Measurements from ENCODE around the gene PLA2G6. TPM values are rescaled to one million over a fixed set of nuclear protein-coding genes. Genes with fewer than 3 reads are reported as not detected.
"Not testable (repeated sequence)": the region's sequence is repeated elsewhere in the genome, so short reads cannot be mapped to it uniquely, and the experiment has no call there.

Gene PLA2G6
- total RNA-seq, 2 donors from 2014 or later = 36.6 to 90.7 TPM

DNA sequence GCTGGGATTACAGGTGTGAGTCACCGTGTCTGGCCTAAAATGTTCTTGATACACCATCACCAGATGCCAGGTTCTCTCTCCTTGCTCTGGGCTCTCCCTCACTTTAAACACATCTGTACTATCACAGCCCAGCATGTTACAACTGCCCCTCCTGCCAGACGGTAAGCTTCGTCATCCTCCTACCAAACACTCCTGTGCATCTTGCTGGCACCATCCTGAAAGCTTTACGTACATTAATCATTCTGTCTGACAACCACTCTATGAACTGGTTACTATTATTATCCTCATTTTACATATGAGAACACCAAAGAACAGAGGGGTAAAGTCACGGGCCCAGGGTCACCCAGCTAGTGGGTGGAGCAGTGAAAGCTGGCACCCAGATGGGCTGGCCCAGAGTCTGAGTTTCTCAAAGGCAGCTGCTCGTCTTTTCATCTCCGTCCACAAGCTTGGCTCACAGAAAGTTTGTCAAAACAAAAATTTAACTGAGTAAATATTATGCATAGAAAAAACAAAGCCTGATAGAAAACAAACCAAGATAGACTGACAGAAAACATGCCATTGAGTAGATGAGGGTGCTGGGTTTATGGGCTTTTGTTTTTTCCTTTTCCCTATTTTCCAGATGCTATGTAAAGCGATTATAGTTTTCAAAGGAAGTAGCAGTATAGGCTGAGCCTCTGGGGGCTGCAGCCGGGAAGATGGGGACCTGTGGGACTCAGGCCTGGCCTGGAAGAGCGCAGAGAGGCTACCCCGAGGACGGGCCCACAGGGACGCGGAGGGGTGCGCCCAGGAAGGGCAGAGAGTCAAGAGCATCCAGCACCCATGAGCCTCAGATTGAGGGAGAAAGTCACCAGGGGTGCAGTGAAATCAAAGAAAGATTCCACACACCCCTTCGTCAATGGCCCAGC is 9.5 kb downstream of the PLA2G6 start:
- peak overlapping the region; percentile 78 for H3K27ac Mint-ChIP-seq
- peak overlapping the region; percentile 56 for H3K4me3 Mint-ChIP-seq
- ATAC-seq (replicated peaks) = no peak
- H3K9me3 Mint-ChIP-seq = no peaks in the 10 kb centered on the region
- H3K4me1 Mint-ChIP-seq = peaks cover 22% of the 10 kb centered on the region
- no peaks in the 10 kb centered on the region for H3K27me3 Mint-ChIP-seq
- H3K36me3 Mint-ChIP-seq (ENCODE audit: low read depth) = peaks cover 20% of the 10 kb centered on the region

DNA sequence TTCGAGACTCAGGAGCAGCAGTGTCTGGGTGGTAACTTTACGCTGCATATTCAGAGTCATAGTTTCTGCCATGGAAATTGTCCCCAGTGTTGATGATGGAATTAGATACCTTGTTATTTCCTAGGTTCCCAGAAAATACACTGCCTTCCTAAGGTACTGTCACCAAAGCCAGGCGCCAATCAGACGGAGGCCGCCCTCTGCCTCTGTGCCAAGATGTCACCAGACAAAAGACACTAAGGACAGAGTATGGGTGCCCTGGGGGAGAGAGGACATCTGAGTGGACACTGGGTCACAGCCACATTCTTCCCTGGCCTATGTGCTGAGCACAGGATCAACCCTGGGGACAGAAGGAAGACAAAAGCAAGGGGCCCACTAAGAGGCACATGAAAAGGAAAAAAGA is 11.2 kb downstream of the PLA2G6 start:
- H3K4me3 Mint-ChIP-seq = no peak overlapping the region
- H3K9me3 Mint-ChIP-seq = no peaks in the 10 kb centered on the region
- ATAC-seq (replicated peaks) = no peak
- H3K36me3 Mint-ChIP-seq (ENCODE audit: low read depth) = peaks cover 33% of the 10 kb centered on the region
- H3K27ac Mint-ChIP-seq = peak overlapping the region; percentile 43
- peaks cover 19% of the 10 kb centered on the region for H3K4me1 Mint-ChIP-seq
- H3K27me3 Mint-ChIP-seq = no peaks in the 10 kb centered on the region

DNA sequence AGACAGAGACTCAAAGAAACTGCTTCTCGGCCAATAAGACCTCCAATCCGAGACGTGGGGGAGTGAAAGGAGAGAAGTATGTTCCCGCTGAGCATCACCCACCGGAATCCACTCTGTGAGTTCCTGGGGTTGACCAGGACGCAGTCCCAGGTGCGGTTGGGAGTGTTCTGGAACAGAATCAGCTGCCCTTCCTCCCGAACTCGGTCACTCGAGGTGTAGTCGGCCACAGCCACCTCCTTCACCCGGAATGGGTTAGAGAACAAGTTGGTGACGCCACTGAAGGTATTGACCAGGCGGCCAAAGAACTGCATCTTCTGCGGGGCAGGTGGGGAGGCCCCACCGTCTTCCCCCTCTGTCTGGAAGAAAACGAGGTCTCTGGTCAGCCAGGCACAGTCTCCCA is 12.5 kb downstream of the PLA2G6 start:
- Mint-ChIP-seq H3K36me3 (ENCODE audit: low read depth) (peaks cover 45% of the 10 kb centered on the region), H3K27me3 (no peaks in the 10 kb centered on the region), H3K9me3 (no peaks in the 10 kb centered on the region), H3K4me3 (no peak overlapping the region), H3K4me1 (peaks cover 14% of the 10 kb centered on the region), H3K27ac (no peak overlapping the region)
- ATAC-seq (replicated peaks) = no peak

DNA sequence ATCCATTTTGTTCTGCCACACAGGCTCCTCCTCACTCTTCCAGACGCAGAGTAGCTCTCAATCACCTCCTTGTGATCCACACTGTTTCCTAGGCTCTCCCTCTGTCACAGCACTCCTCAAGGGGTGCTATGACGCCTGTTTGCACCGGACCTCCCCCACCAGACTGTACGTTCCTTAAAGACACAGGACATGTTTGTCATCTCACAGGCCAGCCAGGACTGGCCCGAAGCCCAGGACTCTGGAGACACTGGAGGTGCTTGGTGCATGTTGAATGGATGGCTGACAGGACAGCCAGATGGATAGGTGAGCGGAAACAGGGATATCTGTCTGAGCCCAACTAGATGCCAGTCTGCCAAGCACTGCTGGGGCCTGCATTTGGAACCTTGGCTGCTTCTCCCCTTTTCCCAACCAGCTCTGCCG is 13.6 kb downstream of the PLA2G6 start:
- H3K27ac Mint-ChIP-seq = no peak overlapping the region
- H3K27me3 Mint-ChIP-seq = no peaks in the 10 kb centered on the region
- H3K36me3 Mint-ChIP-seq (ENCODE audit: low read depth) = peaks cover 45% of the 10 kb centered on the region

DNA sequence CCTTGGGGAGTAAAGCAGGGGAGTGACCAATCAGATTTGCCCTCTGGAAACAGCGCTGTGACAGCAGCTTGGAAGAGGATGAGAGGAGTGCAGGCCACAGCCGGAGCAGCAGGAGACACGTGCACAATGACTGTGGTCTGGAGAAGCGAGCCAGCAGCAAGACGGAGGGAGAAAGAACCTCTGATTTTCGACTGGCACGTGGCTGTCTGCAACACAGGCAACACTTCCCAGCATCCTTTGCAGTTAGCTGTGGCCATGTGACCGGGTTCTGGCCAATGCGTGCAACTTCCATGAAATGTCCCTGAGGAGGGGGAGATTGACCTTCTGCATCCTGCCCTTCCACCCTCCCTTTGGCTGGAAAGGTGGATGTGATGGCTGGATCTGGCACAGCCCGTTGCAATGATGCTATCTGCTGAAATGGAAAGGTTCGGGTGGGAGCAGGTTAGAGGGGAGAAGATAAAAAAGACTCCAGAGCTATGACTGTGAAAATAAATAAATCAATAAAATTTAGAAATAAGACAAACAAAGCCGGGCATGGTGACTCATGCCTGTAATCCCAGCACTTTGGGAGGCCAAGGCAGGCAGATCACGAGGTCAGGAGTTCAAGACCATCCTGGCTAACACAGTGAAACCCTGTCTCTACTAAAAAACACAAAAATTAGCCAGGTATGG is 15.6 kb downstream of the PLA2G6 start:
- Mint-ChIP-seq H3K36me3 (ENCODE audit: low read depth) (peaks cover 45% of the 10 kb centered on the region), H3K4me1 (peaks cover 10% of the 10 kb centered on the region), H3K27me3 (no peaks in the 10 kb centered on the region), H3K4me3 (no peak overlapping the region), H3K27ac (peak overlapping the region; percentile 8), H3K9me3 (no peaks in the 10 kb centered on the region)
- ATAC-seq (replicated peaks) = no peak

More for the DNA sequence above, 13.6 kb downstream of the PLA2G6 start:
- Mint-ChIP-seq H3K4me3 (no peak overlapping the region), H3K4me1 (peaks cover 10% of the 10 kb centered on the region), H3K9me3 (no peaks in the 10 kb centered on the region)
- no peak for ATAC-seq (replicated peaks)

DNA sequence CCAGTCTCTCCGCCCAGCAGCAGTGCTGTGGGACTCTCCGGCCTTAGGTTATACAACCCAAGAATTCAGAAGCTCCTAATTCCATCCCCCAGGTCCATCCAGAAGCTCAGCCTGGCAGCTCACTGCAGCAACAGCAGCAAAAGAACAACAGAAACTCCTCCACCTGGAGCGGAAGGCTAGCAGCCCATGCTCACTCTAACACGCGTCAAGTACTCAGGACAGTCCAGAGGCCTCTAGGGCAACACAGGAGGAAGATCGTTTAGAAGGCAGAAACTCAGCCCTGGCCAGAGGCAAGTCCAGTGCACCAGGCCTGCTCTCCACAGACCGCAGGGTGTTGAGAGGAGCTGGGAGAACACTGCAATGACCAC is 17.1 kb downstream of the PLA2G6 start:
- peak overlapping the region; percentile 72 for H3K27ac Mint-ChIP-seq
- H3K4me1 Mint-ChIP-seq = peaks cover 10% of the 10 kb centered on the region
- H3K36me3 Mint-ChIP-seq (ENCODE audit: low read depth) = peaks cover 42% of the 10 kb centered on the region
- H3K4me3 Mint-ChIP-seq = no peak overlapping the region
- no peaks in the 10 kb centered on the region for H3K27me3 Mint-ChIP-seq
- no peak for ATAC-seq (replicated peaks)
- no peaks in the 10 kb centered on the region for H3K9me3 Mint-ChIP-seq

DNA sequence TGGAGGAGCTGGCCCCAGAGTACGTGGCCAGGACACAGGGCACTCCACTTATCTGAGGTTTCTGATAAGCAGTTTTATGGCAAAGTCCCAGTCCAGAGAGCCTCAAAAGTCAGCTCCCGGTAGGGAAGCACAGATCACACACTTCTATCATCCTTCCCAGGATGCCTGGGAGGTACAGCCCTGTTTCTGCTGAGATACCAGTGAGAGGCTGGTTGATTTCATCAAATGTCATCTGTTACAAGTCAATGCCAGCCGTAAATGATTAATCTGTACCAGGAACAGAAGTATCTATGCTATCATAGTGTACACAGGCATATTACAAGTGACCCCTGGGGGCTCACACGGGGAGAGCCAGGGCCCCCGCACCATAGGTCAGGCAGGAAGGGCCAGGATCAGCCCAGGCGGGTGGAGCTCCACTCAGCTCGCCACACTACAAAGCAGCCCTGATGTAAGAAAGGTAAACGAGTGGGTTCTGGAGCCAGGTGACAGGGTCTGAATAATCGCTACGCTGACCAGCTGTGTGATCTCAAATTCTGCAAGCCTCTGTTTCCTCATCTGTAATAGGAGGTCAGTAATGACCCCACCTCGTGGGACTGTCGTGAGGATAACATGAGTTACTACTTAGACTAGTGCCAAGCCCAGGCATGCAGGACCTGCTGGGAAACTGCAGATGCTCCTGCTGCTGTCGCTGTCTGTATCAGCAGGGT is 17.6 kb downstream of the PLA2G6 start:
- H3K27ac Mint-ChIP-seq = peak overlapping the region; percentile 72
- no peak overlapping the region for H3K4me3 Mint-ChIP-seq
- peaks cover 10% of the 10 kb centered on the region for H3K4me1 Mint-ChIP-seq
- H3K9me3 Mint-ChIP-seq = no peaks in the 10 kb centered on the region
- ATAC-seq (replicated peaks) = no peak
- peaks cover 40% of the 10 kb centered on the region for H3K36me3 Mint-ChIP-seq (ENCODE audit: low read depth)
- H3K27me3 Mint-ChIP-seq = no peaks in the 10 kb centered on the region

DNA sequence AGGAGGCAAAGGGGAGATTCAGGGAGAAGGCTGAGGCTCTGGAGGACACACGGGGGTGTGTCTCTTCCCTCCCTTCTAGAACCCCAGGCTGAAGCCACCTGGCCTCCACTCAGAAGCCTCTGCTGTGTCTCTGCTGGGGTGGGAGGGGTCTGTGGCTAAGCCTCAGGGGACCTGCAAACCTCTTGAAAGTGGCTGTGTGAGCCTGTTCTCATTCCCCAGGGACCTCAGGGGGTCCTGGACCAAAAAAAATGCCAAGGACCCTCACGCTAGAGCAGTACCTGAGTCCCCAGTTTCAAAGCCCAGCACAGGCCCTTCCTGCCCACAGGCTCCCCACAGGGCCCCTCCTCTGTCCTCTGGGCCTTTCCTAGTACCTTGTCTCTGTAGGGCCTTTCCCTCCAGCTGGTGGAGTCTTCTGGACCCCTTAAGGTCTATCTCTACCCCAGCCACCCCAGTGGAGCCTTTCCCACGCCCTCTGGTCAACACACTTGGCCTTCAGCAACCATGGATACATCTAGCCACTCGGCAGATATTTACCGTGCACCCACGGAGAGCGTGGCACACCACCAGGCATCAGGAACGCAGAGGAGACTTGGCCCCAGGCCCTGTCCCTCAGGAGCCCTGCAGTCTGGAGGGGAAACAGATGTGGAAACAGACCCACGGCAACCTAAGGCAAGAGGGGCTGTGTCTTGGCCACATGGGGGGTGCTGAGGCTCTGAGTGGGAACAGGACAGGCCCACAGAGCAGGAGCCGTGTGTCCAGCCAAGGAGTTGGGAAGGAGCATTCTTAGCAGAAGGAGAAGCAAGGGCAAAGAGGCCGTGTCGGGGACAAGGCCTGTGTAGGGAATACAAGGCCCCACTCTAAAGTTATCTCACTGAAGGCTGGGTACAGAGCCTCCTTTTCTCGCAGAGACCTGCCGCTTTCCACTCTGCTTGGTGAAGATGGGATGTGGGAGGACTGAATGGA is 18.5 kb downstream of the PLA2G6 start:
- ATAC-seq (replicated peaks) = no peak

DNA sequence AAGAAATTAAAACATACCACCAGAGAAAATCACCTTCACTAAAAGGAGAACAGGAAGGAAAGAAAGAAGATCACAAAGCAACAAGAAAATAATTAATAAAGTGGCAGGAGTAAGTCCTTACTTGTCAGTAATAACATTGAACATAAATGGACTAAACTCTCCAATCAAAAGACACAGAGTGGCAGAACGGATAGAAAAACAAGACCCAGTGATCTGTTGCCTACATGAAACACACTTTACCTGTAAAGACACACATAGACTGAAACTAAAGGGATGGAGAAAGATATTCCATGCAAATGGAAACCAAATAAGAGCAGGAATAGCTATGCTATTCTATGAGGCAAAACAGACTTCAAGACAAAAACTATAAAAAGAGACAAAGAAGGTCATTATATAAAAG is 25.9 kb downstream of the PLA2G6 start:
- no peak overlapping the region for H3K4me3 Mint-ChIP-seq
- H3K27me3 Mint-ChIP-seq = no peaks in the 10 kb centered on the region
- H3K36me3 Mint-ChIP-seq (ENCODE audit: low read depth) = no peaks in the 10 kb centered on the region
- H3K4me1 Mint-ChIP-seq = peaks cover 10% of the 10 kb centered on the region
- no peak for ATAC-seq (replicated peaks)
- no peaks in the 10 kb centered on the region for H3K9me3 Mint-ChIP-seq
- H3K27ac Mint-ChIP-seq = no peak overlapping the region

More for the DNA sequence above, 18.5 kb downstream of the PLA2G6 start:
- Mint-ChIP-seq H3K4me1 (peaks cover 10% of the 10 kb centered on the region), H3K27me3 (no peaks in the 10 kb centered on the region), H3K27ac (no peak overlapping the region), H3K9me3 (no peaks in the 10 kb centered on the region), H3K36me3 (ENCODE audit: low read depth) (peaks cover 31% of the 10 kb centered on the region), H3K4me3 (no peak overlapping the region)

DNA sequence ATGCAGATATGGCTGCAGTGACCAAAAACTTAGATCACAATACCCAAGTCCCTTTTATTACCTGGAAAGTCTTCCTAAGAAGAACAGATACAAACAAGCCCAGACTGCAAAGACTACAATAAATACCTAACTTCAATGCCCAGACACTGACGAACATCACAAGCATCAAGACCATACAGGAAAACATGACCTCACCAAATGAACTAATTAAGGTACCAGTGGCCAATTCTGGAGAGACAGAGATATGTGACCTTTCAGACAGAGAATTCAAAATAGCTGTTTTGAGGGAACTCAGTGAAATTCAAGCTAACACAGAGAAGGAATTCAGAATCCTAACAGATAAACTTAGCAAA is 27.1 kb downstream of the PLA2G6 start:
- not testable (repeated sequence) for ATAC-seq (replicated peaks); H3K27ac Mint-ChIP-seq; H3K36me3 Mint-ChIP-seq (ENCODE audit: low read depth); H3K4me3 Mint-ChIP-seq; H3K27me3 Mint-ChIP-seq; H3K9me3 Mint-ChIP-seq
- peaks cover 10% of the 10 kb centered on the region for H3K4me1 Mint-ChIP-seq

DNA sequence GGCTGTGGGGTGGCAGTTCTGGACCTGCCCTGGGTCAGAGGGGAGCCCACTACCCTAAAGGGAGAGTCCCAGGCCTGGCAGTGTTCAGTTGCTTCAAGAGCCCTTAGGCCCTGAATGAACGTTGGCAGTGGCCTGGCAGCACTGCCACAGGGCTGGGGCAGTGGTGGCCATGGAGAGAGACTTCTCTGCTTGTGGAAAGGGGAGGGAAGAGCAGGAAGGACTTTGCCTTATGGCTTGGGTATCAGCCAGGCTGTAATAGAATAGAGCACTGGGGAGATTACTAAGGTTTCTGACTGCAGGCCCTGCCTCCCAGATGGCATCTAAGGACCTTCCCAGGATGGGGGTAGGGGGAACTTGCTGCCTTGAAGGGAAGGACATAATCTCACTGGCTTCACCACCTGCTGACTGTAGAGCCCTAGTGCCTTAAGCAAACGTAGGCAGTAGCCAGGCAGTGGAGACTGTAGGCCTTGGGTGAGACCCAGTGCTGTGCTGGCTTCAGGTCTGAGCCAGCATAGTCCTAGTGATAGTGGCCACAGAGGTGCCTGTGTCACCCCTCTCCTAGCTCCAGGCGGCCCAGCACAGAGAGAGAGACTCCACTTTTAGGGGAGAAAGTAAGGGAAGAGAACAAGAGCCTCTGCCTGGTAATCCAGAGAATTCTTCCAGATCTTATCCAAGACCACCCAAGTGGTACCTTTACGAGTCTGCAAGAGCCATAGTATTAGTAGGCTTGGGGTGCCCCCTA is 27.6 kb downstream of the PLA2G6 start:
- H3K9me3 Mint-ChIP-seq = no peaks in the 10 kb centered on the region
- no peak for ATAC-seq (replicated peaks)
- no peaks in the 10 kb centered on the region for H3K36me3 Mint-ChIP-seq (ENCODE audit: low read depth)
- no peak overlapping the region for H3K4me3 Mint-ChIP-seq
- no peak overlapping the region for H3K27ac Mint-ChIP-seq
- no peaks in the 10 kb centered on the region for H3K27me3 Mint-ChIP-seq
- peaks cover 10% of the 10 kb centered on the region for H3K4me1 Mint-ChIP-seq

DNA sequence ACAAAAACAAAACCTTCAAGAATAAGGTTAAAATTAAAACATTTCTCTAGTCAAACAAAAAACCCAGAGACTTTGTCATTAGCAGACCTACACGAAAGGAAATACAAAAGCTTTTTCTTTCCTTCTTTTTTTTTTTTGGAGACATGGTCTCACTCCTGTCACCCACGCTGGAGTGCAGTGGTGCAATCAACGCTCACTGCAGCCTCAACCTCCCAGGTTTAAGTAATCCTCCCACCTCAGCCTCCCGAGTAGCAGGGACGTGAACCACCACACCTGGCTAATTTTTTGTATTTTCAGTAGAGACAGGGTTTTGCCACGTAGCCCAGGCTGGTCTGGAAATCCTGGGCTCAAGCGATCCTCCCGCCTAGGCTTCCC is 30.5 kb downstream of the PLA2G6 start:
- Mint-ChIP-seq H3K4me1 (peaks cover 19% of the 10 kb centered on the region), H3K27me3 (no peaks in the 10 kb centered on the region), H3K9me3 (no peaks in the 10 kb centered on the region), H3K4me3 (no peak overlapping the region), H3K27ac (no peak overlapping the region), H3K36me3 (ENCODE audit: low read depth) (no peaks in the 10 kb centered on the region)
- no peak for ATAC-seq (replicated peaks)

DNA sequence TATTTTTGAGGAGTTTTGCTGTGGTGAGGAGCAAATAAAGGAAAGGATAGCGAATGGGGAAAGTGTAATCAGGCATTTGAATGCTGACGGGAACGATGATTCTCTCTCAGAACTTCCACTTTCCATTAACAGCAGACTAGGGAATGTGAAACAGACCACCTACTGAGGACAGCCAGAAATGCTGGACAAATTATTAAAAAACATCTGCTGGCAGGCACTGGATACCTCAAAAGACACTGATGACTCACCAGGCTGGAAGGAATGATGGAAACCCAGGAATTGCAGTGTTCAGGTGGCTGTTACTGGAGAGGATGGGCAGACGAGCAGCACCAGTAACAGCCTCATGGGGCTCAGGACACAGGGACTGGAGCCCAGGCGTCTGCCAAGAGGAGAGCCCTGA is 33.4 kb downstream of the PLA2G6 start:
- no peaks in the 10 kb centered on the region for H3K9me3 Mint-ChIP-seq
- no peak for ATAC-seq (replicated peaks)
- no peaks in the 10 kb centered on the region for H3K27me3 Mint-ChIP-seq
- H3K27ac Mint-ChIP-seq = peak overlapping the region; percentile 58
- peak overlapping the region; percentile 47 for H3K4me3 Mint-ChIP-seq
- H3K36me3 Mint-ChIP-seq (ENCODE audit: low read depth) = peaks cover 10% of the 10 kb centered on the region
- peaks cover 17% of the 10 kb centered on the region for H3K4me1 Mint-ChIP-seq

Measured in activated T-helper 17 cell treated with anti-CD3 and anti-CD28 coated beads, Interleukin-2, amount 50 U/mL, for 72 hours (primary cell).